Fibroblast of upper back skin (primary cell): ENCODE measurements around the gene INF2.

ENCODE experiments used
- DNase-seq: peaks from one replicate; pipeline ENCODE4 v3.0.0-alpha.2; 2013

INF2 gene

DNA sequence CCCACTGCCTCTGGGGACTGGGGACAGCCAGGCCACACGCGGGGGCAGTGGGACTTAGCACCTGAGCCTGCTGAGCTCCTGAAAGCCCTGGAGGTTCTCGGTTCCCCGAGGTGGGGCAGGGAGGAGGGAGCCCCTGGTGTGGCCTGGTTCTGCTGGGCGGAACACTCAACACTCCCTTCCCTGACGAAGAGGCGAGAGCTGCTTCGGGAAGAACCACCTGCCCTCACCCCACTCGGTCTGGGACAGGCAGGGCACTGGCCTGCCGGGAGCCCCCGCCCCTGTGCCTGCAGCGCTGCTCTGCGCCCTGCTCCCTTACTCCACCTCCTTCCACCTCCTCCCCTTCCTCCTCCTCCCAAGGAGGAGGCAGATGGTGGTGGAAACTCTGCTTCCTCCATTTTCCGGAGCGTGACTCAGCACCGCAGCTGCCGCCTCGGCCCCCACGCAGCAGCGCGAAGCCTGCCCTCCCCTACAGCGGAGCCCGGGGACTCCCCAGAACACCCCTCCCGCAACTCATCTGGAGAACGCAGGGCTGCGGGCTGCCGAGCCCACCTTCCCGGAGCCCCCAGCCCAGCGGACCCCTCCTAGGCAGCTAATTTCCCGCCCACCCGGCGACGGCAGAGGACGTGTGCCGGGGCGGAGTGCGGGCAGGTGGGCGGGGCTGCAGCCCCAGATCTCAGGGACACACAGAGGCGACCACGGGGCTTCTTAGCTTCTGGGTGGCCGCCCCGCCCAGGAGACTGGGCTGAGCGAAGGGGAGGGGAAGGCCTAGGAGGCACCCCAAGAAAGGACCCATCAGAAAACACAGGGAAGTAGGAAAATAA is 11.7 kb upstream of the INF2 start:
- DNase-seq = peak; percentile 84

DNA sequence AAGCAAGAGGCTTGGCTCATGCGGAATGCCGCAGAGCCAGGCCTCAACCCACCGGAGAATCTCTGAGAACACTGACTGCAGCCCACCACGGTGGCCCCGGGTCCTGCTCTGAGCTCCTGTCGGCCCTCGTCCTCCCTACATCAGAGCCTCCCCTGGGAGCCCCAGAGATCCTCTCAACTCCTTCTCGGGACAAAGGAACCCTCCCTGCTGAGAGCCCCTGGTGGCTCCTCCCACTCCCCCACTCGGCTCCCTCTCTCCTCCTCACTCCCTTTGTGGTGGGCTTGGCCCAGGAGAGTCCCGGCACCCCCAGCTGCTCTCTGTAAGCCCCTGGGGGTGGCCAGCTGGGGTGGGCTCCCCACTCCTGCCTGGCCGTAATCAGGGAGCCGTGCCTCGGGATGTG is 11.1 kb upstream of the INF2 start:
- DNase-seq = peak; percentile 53

DNA sequence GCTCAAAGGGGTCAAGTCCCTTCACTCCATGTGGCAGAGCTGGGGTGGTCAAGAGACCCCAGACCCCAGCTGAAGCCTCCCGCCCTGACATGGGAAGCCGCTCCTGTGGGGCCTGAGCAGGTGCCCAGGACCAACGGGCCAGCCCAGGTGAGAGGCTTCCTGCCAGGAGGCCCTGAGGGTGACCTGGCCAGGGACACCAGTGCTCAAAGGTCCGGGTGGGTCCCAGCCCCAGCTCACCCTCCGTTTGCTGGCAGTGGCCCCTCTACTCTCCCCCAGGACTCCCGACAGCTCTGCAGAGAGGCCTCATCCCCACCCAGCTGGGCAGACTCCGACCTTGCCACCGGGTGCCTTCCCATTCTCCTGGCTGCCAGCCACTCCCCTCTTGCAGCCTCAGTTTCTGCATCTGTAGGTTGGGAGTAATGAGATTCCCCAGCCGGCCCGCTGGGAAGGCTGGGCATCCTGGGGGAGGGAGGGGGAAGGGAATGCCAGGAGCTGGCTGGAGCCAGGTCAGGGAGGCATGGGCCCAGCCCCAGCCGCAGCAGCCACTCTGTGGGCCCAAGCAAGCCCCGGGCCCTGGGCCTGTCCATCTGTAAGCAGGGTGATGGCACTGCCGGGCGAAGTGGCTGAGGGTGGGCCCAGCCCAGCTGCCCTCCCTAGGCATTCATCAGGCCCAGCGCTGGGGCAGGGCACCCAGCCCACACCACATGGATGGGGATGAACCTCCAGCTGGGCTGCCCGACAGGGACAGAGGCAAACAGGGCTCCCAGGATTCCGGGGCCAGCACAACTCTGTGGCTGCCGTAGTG is 10.3 kb upstream of the INF2 start:
- DNase-seq = no peak

DNA sequence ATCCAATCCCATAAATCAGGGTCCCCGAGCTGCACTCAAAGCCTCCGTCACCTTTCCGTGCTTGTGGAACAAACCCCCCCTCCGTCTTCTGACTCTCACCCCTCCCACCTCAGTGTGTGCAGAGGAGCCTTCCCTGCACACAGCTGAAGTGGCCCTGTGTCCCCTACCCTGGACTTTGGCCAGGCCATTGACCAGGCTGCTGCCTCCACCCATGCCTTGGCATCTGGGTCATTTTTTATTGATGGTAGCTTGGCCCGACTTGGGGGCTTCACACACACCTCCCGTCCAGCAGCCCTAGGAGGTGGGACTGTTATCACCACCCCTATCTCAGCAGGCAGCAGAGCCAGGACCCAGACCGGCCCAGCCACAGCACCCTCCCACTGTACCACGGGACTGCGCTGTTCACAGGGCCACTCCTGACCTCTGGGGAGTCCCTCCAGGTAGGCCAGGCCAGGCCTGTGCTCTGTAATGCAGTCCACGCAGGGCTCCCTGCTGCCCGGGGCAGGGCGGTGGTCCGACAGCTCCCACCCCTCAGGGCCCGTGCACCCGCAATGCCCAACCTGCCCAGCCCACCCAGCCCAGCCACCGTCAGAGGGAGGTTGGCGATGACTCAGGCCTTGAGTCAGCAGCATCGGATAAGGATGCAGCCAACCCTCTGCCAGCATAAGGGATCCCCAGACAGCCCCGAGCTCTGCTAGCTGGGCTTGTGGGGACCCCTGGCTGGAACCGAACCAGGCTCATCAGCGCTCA is 9.2 kb upstream of the INF2 start:
- peak; percentile 68 for DNase-seq

DNA sequence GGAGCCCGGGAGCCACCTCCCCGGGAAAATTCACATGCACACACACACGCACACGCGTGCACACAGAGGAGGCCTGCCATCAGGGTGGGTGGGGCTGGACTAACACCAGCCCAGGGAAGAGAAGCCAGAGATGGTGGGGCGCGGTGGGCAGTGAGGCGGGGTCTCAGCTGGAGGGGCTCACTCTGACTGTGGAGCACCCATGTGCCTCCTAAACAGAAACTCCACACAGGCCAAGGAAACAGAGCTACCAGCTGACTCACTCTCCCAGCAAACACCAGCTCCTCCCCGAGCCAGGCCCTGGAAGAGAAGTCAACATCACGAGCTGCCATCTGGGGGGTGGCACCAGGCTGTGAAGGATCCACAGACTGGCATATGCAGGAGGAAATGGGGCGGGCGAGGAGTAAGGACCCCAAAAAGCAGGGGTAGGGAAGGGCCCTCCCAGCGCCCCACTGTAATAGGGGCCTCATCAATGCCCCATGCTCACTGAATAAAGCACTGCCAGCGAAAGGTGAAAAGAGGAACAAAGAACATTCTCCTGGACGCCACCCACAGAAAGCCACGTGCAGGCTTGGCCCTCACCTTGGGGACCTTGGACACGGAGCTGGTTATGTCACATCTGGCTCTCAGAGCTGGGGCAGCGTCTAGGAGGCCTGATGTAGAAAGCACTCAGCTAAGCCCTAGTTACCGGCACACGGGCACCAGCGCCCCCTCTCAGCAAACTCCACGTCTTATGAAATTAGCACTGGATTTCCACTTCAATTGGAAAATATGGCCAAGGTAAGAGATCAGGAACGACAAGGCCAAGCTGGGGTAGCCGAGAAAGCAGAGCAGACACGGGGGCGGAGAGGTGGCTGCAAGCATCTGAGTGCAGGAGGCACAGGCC is 8.4 kb upstream of the INF2 start:
- peak; percentile 67 for DNase-seq

DNA sequence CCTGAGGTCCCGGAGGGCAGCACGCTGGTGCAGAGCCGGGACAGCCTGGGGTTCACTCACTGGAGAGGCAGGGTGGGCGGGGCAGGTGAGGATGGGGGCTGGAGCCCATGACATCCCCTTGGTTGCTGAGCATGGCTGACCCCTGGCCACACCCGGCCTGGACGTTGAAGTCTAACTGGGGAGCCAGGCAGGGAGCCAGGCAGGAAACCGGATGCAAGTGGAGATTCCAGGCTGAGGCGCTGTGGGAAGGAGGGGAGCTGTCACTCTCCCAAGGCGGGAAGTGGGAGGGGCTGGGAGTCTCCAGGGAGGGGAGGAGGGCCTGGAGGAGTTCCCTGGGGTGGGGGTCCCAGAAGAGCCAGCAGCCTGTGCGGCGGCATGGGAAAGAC is 7.7 kb upstream of the INF2 start:
- peak; percentile 83 for DNase-seq

DNA sequence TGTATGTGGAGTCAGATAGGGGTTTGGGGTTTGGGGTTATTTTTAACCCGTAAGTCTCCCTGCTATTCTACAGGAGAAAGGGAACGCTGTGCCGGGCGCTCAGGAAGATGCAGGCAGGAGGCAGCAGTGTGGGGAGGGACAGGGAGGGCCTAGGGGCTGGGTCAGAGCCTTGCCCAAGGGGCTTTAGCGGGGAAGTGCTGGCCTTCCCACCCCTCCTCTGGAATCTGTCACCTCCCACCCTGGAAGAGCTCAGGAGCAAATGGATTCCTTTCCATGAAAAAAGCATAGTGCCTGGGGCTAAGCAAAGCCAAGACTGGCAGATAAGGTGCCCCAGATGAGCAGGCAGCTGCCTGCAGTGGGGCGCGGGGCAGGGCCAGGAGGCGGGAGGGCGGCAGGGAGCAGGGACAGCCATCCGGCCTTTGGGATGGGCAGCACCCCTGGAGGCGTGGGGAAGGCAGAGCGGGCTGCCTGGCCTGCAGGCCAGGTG is 7.3 kb upstream of the INF2 start:
- DNase-seq = no peak

DNA sequence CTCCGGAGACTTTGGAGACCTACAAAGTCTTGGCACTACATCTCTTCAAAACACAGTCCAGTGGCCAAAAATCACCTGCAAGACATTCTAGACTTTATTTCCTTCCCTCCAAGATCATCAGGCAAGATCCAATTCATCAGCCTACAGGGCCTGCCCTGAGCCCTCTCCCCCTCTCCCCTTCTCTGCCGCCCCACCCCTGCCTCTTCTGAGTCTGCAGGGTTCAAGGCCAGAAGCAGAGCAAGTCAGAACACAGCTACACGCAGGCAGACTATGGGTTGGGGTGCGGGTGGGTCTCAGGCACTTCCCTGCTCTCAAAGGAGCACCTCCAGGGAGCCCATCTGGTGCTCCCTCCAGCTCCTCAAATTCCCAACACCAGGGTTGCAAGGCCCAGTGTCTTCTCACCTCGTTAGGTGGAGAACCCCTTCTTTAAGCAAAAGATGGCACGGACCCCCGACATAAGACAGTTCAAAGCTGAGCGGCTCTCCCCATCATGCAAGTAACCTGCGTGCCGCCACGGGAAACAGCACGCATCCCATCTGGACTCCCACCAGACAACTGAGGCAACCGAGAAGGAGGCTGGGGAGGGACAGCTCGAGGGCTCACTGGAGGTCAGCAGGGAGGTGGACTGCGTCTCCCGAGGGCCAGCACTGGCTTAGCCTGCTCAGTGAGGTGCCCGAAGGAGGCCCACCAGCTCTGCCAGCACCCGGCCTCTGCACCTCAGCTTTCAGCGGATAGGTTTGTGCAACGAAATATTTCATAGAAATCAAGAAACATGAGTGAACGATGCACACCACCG is 5.6 kb upstream of the INF2 start:
- no peak for DNase-seq

DNA sequence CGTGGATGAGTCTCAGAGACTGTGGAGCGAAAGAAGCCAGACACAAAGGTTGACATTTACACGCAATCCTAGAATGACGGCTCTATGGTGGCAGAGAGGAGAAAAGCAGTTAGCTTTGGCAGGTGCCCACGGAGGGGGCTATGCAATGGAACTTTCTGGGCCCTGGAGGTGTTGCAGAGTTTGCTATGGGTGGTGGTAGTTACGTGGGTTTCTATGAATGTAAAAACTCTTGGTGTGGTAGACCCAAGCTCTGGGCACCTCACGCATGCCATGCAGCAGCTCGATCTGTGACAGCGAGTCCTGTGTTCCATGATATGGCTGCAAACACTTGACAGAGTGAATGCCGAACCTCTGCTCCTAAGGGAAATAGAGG is 5.0 kb upstream of the INF2 start:
- no peak for DNase-seq

DNA sequence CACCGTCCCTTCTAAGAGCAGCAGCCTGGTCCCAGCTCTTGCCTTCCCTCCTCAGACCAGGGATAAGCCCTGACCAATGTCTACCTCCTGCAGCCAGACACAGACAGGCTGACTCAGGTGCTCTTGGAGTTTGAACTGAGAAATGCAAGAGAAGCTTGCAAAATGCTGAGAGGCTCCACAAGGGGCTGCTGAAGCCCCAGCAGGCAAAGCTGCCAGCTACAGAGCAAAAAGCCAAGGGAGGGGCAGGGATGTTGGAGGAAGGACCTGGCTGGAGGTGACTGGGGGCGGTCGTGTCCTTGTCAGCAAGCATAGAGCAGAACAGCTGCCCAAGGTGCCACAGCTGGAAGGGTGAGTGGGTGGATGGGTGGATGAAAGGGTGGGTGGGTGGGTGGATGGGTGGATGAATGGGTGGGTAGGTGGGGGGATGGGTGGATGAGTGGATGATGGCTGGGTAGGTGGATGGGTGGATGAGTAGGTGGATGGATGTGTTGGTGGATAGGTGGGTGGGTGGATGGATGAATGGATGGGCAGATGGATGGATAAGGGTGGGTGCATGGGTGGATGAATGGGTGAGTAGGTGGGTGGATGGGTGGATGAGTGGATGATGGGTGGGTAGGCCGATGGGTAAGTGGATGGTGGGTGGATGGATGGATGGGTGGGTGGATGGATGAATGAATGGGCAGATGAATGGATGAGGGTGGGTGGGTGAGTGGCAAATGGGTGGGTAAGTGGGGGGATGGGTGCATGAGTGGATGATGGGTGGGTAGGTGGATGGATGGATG is 4.0 kb upstream of the INF2 start:
- no peak for DNase-seq

DNA sequence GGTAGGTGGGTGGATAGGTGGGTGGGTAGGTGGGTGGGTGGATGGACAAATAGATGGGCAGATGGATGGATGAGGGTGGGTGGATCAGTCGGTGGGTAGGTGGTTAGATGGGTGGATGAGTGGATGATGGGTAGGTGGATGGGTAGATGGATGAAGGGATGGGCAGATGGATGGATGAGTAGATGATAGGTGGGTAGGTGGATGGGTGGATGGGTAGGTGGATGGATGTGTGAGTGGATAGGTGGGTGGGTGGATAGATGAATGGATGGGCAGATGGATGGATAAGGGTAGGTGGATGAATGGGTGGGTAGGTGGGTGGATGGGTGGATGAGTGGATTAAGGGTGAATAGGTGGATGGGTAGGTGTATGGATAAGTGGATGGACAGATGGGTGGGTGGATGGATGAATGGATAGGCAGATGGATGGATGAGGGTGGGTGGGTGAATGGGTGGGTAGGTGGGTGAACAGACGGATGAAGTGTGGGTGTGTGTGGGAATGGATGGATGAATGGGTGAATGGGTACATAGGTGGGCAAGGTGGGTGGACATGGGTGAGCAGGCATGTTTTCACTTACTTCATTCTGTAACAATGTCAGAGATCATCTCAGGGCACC is 3.3 kb upstream of the INF2 start:
- DNase-seq = no peak

DNA sequence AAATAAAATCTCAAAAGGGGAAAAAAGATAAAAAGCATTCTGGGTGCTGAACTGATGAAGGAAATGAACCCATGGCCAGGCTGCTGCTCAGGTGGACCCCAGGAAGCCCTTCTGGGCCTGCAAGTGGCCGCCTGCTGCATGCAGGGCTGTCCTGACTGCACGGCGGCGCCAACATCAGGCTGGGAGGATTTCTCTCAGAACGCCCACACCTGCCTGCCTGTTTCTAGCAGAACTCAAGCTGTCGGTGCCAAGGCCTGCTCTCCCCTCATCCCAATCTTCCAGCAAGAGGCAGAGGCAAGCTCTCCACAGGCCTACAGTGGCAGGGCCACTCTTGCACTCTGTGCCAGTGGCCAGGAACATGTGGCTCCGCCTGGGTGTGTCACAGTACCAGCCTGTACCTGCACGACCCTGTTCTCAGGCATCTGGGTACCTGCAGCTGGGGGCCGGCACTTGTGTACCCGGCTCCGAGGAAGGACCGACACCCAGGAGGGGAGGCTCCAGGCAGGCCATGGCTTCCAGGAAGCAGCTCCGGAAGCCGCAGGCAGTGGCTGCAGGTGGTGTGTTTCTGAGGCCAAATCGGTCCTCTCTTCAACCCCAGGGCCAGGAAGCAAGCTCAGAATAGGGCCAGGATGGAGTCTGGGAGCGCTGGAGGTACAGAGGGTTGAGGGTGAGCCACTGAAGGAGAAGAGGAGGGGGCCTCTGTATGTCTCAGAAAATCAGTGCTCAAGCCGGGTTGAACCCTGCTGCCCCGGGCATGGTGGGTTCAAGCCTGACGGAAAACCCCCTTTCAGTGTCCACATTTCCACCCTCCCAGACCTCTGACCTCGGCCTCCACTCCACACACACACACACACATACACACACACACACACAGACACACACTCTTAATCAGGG is 2.5 kb upstream of the INF2 start:
- no peak for DNase-seq

DNA sequence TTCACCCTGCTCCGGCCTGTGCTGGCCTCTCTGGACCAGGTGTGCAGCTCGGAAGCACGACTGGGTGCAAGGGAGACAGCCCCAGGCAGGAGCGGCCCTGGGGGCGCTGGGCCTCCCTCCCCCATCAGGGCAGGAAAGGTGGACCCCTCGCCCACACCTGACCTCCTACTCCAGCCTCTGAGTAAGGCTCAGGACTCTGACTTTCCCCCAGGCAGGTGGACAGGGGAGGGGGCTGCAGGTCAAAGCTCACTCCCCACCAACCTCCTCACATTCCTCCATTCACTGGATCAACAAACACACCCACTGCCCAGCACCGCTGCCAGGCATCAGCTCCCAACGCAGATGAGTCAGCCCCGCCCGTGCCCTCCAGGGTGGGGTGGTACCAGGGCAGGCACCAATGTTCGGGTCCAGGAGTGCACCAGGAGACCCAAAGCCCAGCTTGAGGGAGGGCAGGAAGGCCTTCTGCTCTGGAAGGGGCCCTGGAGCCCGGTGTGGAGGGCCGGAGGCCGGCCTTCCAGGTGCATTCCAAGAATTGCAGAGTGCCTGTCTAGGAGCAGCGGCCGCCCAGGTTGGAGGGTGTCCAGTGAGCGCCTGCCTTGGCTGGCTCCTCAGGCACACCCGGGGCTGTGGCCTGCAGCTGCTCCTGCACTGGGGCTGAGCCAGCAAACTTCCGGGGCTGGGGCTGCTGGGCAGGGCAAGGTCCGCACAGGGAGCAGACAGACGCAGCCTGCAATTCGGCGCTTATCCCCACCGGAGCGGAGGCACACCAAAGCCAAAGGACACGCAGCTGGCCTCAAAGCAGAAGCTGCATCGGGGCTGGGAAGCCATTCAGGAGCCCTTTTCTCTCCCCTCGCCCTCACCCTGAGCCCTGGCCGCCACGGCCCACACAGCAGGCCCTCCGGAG is 1.6 kb upstream of the INF2 start:
- no peak for DNase-seq

DNA sequence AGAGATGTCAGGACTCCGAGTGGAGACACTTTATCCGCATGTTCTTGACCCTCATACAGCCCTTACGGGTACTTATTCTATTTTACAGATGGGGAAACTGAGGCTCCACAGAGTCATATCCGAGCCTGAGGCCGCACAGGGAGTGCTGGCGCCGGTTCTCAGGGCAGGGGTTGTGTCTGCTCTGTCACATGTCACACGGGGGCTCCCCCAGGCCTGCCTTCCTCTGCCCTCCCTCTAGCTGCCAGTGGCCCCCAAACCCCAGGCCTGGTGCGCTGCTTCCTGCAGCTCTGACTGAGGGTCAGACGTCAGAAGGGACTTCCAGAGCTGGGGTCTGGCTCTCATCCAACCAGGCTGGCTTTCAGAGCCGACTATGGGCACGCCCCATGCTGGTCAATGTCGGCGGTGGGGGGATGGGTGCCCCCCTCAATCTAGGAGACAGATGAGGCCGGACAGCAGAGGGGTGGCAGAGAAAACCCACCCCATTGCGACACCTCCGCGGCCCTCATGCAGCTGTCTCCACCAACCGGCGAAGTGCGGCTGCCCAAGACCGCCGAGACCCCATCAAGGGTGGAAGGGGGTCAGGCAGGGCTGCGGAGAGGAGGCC is 811 bp upstream of the INF2 start:
- DNase-seq = no peak

DNA sequence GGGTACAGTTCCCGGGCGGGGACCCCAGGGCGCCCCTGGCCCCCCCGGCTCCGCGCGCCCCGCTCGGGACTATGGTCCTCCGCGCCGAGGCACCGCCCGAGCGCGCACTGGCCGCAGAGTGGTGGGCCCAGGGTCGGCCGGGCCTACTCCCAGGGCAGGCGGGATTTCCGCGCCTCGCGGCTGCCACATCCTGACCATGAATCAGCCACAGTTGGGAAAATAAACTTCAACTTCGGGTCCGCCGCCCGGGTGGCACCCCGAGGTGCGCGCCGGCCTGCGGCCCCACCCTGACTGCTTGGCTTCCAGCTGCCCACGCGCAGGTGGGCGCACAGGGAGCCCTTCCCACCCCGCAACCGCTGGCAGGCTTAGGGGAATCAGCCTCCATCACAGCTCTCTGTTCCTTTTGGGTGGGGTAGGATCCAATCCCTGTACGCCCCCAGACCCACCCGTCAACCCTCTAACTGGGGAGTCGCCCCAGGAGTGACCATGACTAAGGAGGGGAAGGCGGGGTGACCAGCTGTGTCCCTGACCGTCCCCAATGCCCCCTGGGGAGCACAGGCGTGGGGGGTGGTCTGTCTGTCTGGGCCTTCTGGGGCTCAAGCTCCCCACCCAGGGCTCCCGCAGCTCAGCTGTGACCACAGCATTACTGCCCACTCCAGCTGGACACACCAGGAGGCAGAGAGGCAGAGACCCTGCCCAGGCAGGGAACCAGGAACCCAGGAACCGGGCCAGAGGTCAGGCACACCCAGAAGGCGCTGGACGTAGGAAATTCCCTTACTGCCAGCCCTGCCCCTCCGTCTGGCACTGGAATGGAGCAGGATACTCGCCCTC is 678 bp downstream of the INF2 start:
- DNase-seq = no peak

DNA sequence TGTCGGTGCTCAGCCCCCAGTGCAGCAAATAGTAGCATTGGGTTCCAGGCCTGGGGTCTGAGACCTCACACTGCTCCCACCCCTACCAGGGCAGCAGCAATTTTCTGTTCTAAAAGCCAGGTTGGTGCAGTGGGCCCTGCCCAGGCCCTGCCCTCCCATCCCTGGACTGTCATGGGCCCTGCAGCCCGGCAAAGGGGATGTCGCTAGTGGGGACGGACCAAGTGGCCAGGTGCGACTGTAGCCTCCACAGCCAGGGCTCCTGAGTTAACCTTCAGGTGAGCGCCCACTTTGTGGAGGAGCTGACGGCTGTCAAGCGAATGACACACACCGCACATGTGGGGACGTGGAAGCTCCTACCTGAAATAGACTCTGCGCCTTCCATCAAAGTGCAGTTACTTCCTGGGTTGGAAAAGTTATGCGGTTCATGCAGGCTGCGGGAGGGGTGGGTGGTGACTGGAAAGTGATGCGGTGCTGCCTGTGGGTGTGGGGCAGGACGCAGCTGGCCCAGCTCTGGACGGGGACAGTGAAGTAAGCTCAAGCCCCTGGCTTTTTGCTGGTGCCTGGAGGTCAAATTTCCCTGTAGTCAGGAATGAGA is 1.5 kb downstream of the INF2 start:
- DNase-seq = no peak
